ENCODE results near the gene B3GALT4. TPM values are rescaled to one million over a fixed set of nuclear protein-coding genes. Genes with fewer than 3 reads are reported as not detected.
A peak's percentile ranks its signal among the peaks of the same experiment; 100 is the strongest.
"Not testable (repeated sequence)": the region's sequence is repeated elsewhere in the genome, so short reads cannot be mapped to it uniquely, and the experiment has no call there.

The B3GALT4 gene
- total RNA-seq, 1 donor from 2014 or later: 5.6 TPM

- peaks cover 44% of the 10 kb centered on the region for H3K4me1 Mint-ChIP-seq (ENCODE audit: low read depth)
Observed at GRCh38 chr6:33251395-33252012, 25.4 kb upstream of the B3GALT4 start.

GRCh38 chr6:33252759-33253158 lies 24.2 kb upstream of the B3GALT4 start:
- Mint-ChIP-seq H3K4me1 (ENCODE audit: low read depth) (peaks cover 44% of the 10 kb centered on the region), H3K4me3 (no peak overlapping the region), H3K9me3 (no peaks in the 10 kb centered on the region), H3K27ac (no peak overlapping the region), H3K27me3 (ENCODE audit: insufficient read depth) (no peaks in the 10 kb centered on the region), H3K36me3 (ENCODE audit: low read depth) (peaks cover 23% of the 10 kb centered on the region)
- intact Hi-C loops (cut with micrococcal nuclease): no loop called here
- DNase-seq (ENCODE audit: low spot score): no peak

More at GRCh38 chr6:33251395-33252012, 25.4 kb upstream of the B3GALT4 start:
- Mint-ChIP-seq H3K9me3 (no peaks in the 10 kb centered on the region), H3K4me3 (peak overlapping the region; percentile 41), H3K27me3 (ENCODE audit: insufficient read depth) (no peaks in the 10 kb centered on the region), H3K27ac (peak overlapping the region; percentile 46), H3K36me3 (ENCODE audit: low read depth) (peaks cover 21% of the 10 kb centered on the region)
- intact Hi-C loops (cut with micrococcal nuclease): no loop called here
- DNase-seq (ENCODE audit: low spot score): no peak

GRCh38 chr6:33254591-33254990 lies 22.3 kb upstream of the B3GALT4 start:
- Mint-ChIP-seq H3K27ac (no peak overlapping the region), H3K36me3 (ENCODE audit: low read depth) (peaks cover 24% of the 10 kb centered on the region), H3K27me3 (ENCODE audit: insufficient read depth) (no peaks in the 10 kb centered on the region), H3K4me1 (ENCODE audit: low read depth) (peaks cover 29% of the 10 kb centered on the region), H3K9me3 (no peaks in the 10 kb centered on the region), H3K4me3 (no peak overlapping the region)
- no peak for DNase-seq (ENCODE audit: low spot score)
- intact Hi-C loops (cut with micrococcal nuclease): no loop called here

GRCh38 chr6:33259032-33259431 lies 17.9 kb upstream of the B3GALT4 start:
- Mint-ChIP-seq H3K36me3 (ENCODE audit: low read depth) (peaks cover 22% of the 10 kb centered on the region), H3K27ac (no peak overlapping the region), H3K4me1 (ENCODE audit: low read depth) (peaks cover 8% of the 10 kb centered on the region), H3K9me3 (no peaks in the 10 kb centered on the region), H3K27me3 (ENCODE audit: insufficient read depth) (no peaks in the 10 kb centered on the region), H3K4me3 (no peak overlapping the region)
- intact Hi-C loops (cut with micrococcal nuclease): no loop called here
- no peak for DNase-seq (ENCODE audit: low spot score)

- H3K4me3 Mint-ChIP-seq; H3K27me3 Mint-ChIP-seq (ENCODE audit: insufficient read depth); H3K9me3 Mint-ChIP-seq; H3K27ac Mint-ChIP-seq; intact Hi-C loops (cut with micrococcal nuclease); DNase-seq (ENCODE audit: low spot score); H3K4me1 Mint-ChIP-seq (ENCODE audit: low read depth): not testable (repeated sequence)
- H3K36me3 Mint-ChIP-seq (ENCODE audit: low read depth): peaks cover 40% of the 10 kb centered on the region
Observed at GRCh38 chr6:33262490-33262889, 14.4 kb upstream of the B3GALT4 start.

GRCh38 chr6:33264015-33264414 lies 12.9 kb upstream of the B3GALT4 start:
- intact Hi-C loops (cut with micrococcal nuclease): no loop called here
- no peak overlapping the region for H3K27ac Mint-ChIP-seq
- H3K4me3 Mint-ChIP-seq: no peak overlapping the region
- H3K9me3 Mint-ChIP-seq: no peaks in the 10 kb centered on the region
- peaks cover 8% of the 10 kb centered on the region for H3K4me1 Mint-ChIP-seq (ENCODE audit: low read depth)
- no peak for DNase-seq (ENCODE audit: low spot score)
- peaks cover 49% of the 10 kb centered on the region for H3K36me3 Mint-ChIP-seq (ENCODE audit: low read depth)
- no peaks in the 10 kb centered on the region for H3K27me3 Mint-ChIP-seq (ENCODE audit: insufficient read depth)

GRCh38 chr6:33271117-33271467 lies 5.8 kb upstream of the B3GALT4 start:
- Mint-ChIP-seq H3K27me3 (ENCODE audit: insufficient read depth) (no peaks in the 10 kb centered on the region), H3K4me1 (ENCODE audit: low read depth) (peaks cover 49% of the 10 kb centered on the region), H3K36me3 (ENCODE audit: low read depth) (peaks cover 64% of the 10 kb centered on the region), H3K4me3 (peak overlapping the region; percentile 97), H3K27ac (peak overlapping the region; percentile 99), H3K9me3 (no peaks in the 10 kb centered on the region)
- intact Hi-C loops (cut with micrococcal nuclease): loop anchor here (1.0 to 10.0 kb wide), 12 partner anchors 18 to 1296 kb away; partner anchors contain the start of genes BRD2, DXO, KIFC1 and LEMD2
- DNase-seq (ENCODE audit: low spot score): no peak

- Mint-ChIP-seq H3K9me3 (no peaks in the 10 kb centered on the region), H3K27ac (peak within 1 kb of the TSS; percentile 99), H3K4me3 (peak within 1 kb of the TSS; percentile 97), H3K4me1 (ENCODE audit: low read depth) (peaks cover 55% of the 10 kb centered on the region), H3K27me3 (ENCODE audit: insufficient read depth) (no peaks in the 10 kb centered on the region), H3K36me3 (ENCODE audit: low read depth) (peaks cover 64% of the 10 kb centered on the region)
- intact Hi-C loops (cut with micrococcal nuclease): loop anchor here (1.0 to 10.0 kb wide), 12 partner anchors 18 to 1297 kb away; partner anchors contain the start of genes BRD2, DXO, KIFC1 and LEMD2
- DNase-seq (ENCODE audit: low spot score): peak; percentile 89
Observed at GRCh38 chr6:33271468-33272274, 5.3 kb upstream of the B3GALT4 start, which contains the start of the genes RPS18 and VPS52. Gene RPS18 (plus strand): TSS chr6:33272075. CDS start chr6:33272120, 45 bp downstream. Gene VPS52 (minus strand): TSS chr6:33271876. CDS start chr6:33271675, 201 bp downstream.

GRCh38 chr6:33272275-33273128 lies 4.4 kb upstream of the B3GALT4 start:
- intact Hi-C loops (cut with micrococcal nuclease): loop anchor here (5.0 to 10.0 kb wide), 4 partner anchors 155 to 1298 kb away; partner anchors contain the start of genes DXO, LEMD2, PSMB9 and TAP1
- no peak for DNase-seq (ENCODE audit: low spot score)
- peaks cover 63% of the 10 kb centered on the region for H3K36me3 Mint-ChIP-seq (ENCODE audit: low read depth)
- H3K4me1 Mint-ChIP-seq (ENCODE audit: low read depth): peaks cover 59% of the 10 kb centered on the region
- H3K9me3 Mint-ChIP-seq: no peaks in the 10 kb centered on the region
- H3K4me3 Mint-ChIP-seq: peak overlapping the region; percentile 97
- H3K27me3 Mint-ChIP-seq (ENCODE audit: insufficient read depth): no peaks in the 10 kb centered on the region
- H3K27ac Mint-ChIP-seq: peak overlapping the region; percentile 99

- H3K4me3 Mint-ChIP-seq: peak overlapping the region; percentile 97
- H3K36me3 Mint-ChIP-seq (ENCODE audit: low read depth): peaks cover 57% of the 10 kb centered on the region
- H3K27ac Mint-ChIP-seq: peak overlapping the region; percentile 99
- intact Hi-C loops (cut with micrococcal nuclease): loop anchor here (5.0 to 10.0 kb wide), 4 partner anchors 154 to 1299 kb away; partner anchors contain the start of genes DXO, LEMD2, PSMB9 and TAP1
- H3K4me1 Mint-ChIP-seq (ENCODE audit: low read depth): peaks cover 62% of the 10 kb centered on the region
- H3K9me3 Mint-ChIP-seq: no peaks in the 10 kb centered on the region
- H3K27me3 Mint-ChIP-seq (ENCODE audit: insufficient read depth): no peaks in the 10 kb centered on the region
- no peak for DNase-seq (ENCODE audit: low spot score)
Observed at GRCh38 chr6:33273129-33273923, 3.6 kb upstream of the B3GALT4 start.

GRCh38 chr6:33273924-33274902 lies 2.7 kb upstream of the B3GALT4 start:
- Mint-ChIP-seq H3K4me1 (ENCODE audit: low read depth) (peaks cover 61% of the 10 kb centered on the region), H3K9me3 (no peaks in the 10 kb centered on the region), H3K27ac (peak overlapping the region; percentile 85), H3K4me3 (peak overlapping the region; percentile 97), H3K27me3 (ENCODE audit: insufficient read depth) (no peaks in the 10 kb centered on the region), H3K36me3 (ENCODE audit: low read depth) (peaks cover 51% of the 10 kb centered on the region)
- intact Hi-C loops (cut with micrococcal nuclease): loop anchor here (5.0 to 10.0 kb wide), 4 partner anchors 153 to 1299 kb away; partner anchors contain the start of genes DXO, LEMD2, PSMB9 and TAP1
- no peak for DNase-seq (ENCODE audit: low spot score)
